K562 (cell line): ENCODE results near the gene AGPAT2. TPM values are rescaled to one million over a fixed set of nuclear protein-coding genes. Genes with fewer than 3 reads are reported as not detected.

ENCODE experiments used
- ATAC-seq: fragments of 200-7000 bp; cut with Tn5 transposase; 3 replicates; pipeline ENCODE4 v1.9.1; 2020; ENCODE audit warnings: moderate library complexity
- BruUV-seq: library from RNA; stranded (reverse); fragments of 400-500 nt; replicated peaks from 2 replicates; lab custom pipeline; 2021; lab: Mats Ljungman, UMichigan
- CTCF ChIA-PET: fragments of 300-600 bp; formaldehyde crosslinking; extraction: SDS; loops from one replicate; lab custom pipeline; 2021; ENCODE audit warnings: low intra/inter-chr PET ratio; lab: Yijun Ruan, JAX
- POLR2A ChIA-PET: fragments of 300-600, 350-650 bp; sonication (Branson Sonifier 250); formaldehyde crosslinking; extraction: SDS; loops from one replicate; lab custom pipeline; 2021; ENCODE audit warnings: antibody characterized with exemption, inconsistent platforms; lab: Yijun Ruan, JAX
- DNase-seq, 4 experiments: peaks; one replicate each; pipeline versions ENCODE4 v3.0.0 to v3.0.0-alpha.2; 2011 to 2018; ENCODE audit warnings: low spot score in 3 of 4, mixed read lengths in 3 of 4; ENCODE audit errors: extremely low read depth in 1 of 4
- FAIRE-seq: peaks from 2 replicates; lab custom pipeline; 2011; peaks lifted over from hg19 to GRCh38; lab: Jason Lieb, UNC
- H2AFZ ChIP-seq: 2 replicates; pipeline ENCODE4 v1.6.0; 2011; ENCODE audit warnings: low read depth, low read length, control low read depth, inconsistent platforms
- H3K27ac ChIP-seq: fragments of 200-600 bp; 3 replicates; pipeline ENCODE4 v1.8.0; 2011; ENCODE audit warnings: low read depth, mild to moderate bottlenecking, control low read depth, inconsistent platforms, low read length, moderate library complexity, mixed read lengths; ENCODE audit errors: extremely low read depth
- H3K27me3 ChIP-seq, 2 experiments: fragments of 300-600 bp in 1 of 2; 2 replicates in 1 of 2; 3 replicates in 1 of 2; pipeline versions ENCODE4 v1.6.0 to v1.8.0; 2011; ENCODE audit warnings: inconsistent platforms in 2 of 2, low read length in 2 of 2, mild to moderate bottlenecking in 1 of 2, mixed read lengths in 1 of 2, moderate library complexity in 1 of 2; ENCODE audit not compliant: control insufficient read depth in 2 of 2, insufficient read depth in 2 of 2
- H3K36me3 ChIP-seq: fragments of 300-600 bp; 3 replicates; pipeline ENCODE4 v1.8.0; 2011; ENCODE audit warnings: mild to moderate bottlenecking, low read length, inconsistent platforms; ENCODE audit not compliant: control insufficient read depth, insufficient read depth
- H3K4me1 ChIP-seq, 2 experiments: fragments of 200-600 bp in 1 of 2; replicated peaks in 1 of 2; 2 replicates in 1 of 2; 3 replicates in 1 of 2; pipeline versions ENCODE4 v1.5.1 to v1.8.0; 2011; ENCODE audit warnings: inconsistent platforms in 2 of 2, low read length in 2 of 2, mild to moderate bottlenecking in 1 of 2, mixed read lengths in 1 of 2, moderate library complexity in 1 of 2; ENCODE audit not compliant: control insufficient read depth in 2 of 2, insufficient read depth in 2 of 2
- H3K4me2 ChIP-seq: 2 replicates; pipeline ENCODE4 v1.6.1; 2011; ENCODE audit warnings: low read length, control low read depth, inconsistent platforms, mixed read lengths; ENCODE audit not compliant: insufficient read depth
- H3K4me3 ChIP-seq: fragments of 200-600 bp; sonication (generic), shearing (Covaris generic); 2 replicates; pipeline ENCODE4 v1.5.1; 2016; ENCODE audit warnings: control low read depth, inconsistent platforms
- H3K79me2 ChIP-seq: fragments of 200-600 bp; 3 replicates; pipeline ENCODE4 v1.8.0; 2011; ENCODE audit warnings: low read length, inconsistent platforms; ENCODE audit not compliant: control insufficient read depth, insufficient read depth
- H3K9ac ChIP-seq, 2 experiments: 2 replicates each; pipeline versions ENCODE4 v1.6.0 to v1.6.1; 2011; ENCODE audit warnings: low read depth in 2 of 2, low read length in 2 of 2, control low read depth in 1 of 2, inconsistent platforms in 1 of 2, mild to moderate bottlenecking in 1 of 2, mixed read lengths in 1 of 2; ENCODE audit not compliant: insufficient read depth in 1 of 2
- H3K9me1 ChIP-seq: one replicate; pipeline ENCODE4 v1.6.0; 2011; ENCODE audit warnings: inconsistent platforms, mild to moderate bottlenecking, low read length, moderate library complexity; ENCODE audit not compliant: control insufficient read depth, insufficient read depth
- H3K9me3 ChIP-seq: replicated peaks from 2 replicates; pipeline ENCODE4 v1.5.1; 2011; ENCODE audit warnings: low read depth, low read length, inconsistent platforms; ENCODE audit not compliant: control insufficient read depth, insufficient read depth
- H4K20me1 ChIP-seq: replicated peaks from 2 replicates; pipeline ENCODE4 v1.6.1; 2011; ENCODE audit warnings: low read length, inconsistent platforms, mixed read lengths; ENCODE audit not compliant: control insufficient read depth, insufficient read depth
- BDP1 ChIP-seq: IDR thresholded peaks from 3 replicates; pipeline ENCODE4 v1.6.1; 2011; ENCODE audit not compliant: insufficient read length, insufficient read depth
- GTF2E2 ChIP-seq: fragments of 200-800 bp; sonication (Bioruptor generic); IDR thresholded peaks from 2 replicates; pipeline ENCODE4 v1.6.1; 2016; ENCODE audit warnings: missing genetic modification characterization, missing compliant biosample characterization
- PPARD ChIP-seq: fragments of 250-450 bp; sonication (Bioruptor Pico); IDR thresholded peaks from 2 replicates; pipeline ENCODE4 v1.8.0; 2022; ENCODE audit warnings: inconsistent platforms, mild to moderate bottlenecking, moderate library complexity
- ZNF436 ChIP-seq: fragments of 250-450, 450-650 bp; sonication (Bioruptor Pico); formaldehyde crosslinking; IDR thresholded peaks from 2 replicates; pipeline ENCODE4 v1.7.0; 2020; ENCODE audit warnings: mild to moderate bottlenecking
- ZNF668 ChIP-seq: fragments of 250-450 bp; sonication (Bioruptor Pico); IDR thresholded peaks from 2 replicates; pipeline ENCODE4 v1.8.0; 2022; ENCODE audit warnings: mild to moderate bottlenecking, inconsistent platforms
- WGBS: fragments of 100-300 bp; shearing (Covaris generic); methylation state at CpG from one replicate; pipeline ENCODE4 v1.1.6; 2016; ENCODE audit warnings: low coverage, mixed read lengths; ENCODE audit not compliant: insufficient coverage; ENCODE audit errors: missing lambda C conversion rate; 5-methylcytosine and 5-hydroxymethylcytosine counted together
- in situ Hi-C: fragments of 300-500 bp; cut with MboI; formaldehyde crosslinking; loops from 4 replicates; pipeline ENCODE4 v1.15.0; 2018; ENCODE audit warnings: inconsistent platforms, mixed read lengths
- intact Hi-C: fragments of 100-400 bp; cut with micrococcal nuclease; formaldehyde crosslinking; loops from 2 replicates; pipeline ENCODE4 v1.14.2; 2022
- polyA plus RNA-seq, 8 experiments: library from polyadenylated mRNA; depleted of rRNA in 4 of 8; stranded (reverse) in 5 of 8; unstranded in 3 of 8; fragments of >200 nt; fragmentation: Nextera tagmentation in 2 of 8; fragmentation: Illumina TruSeq in 1 of 8; extraction: Ambion mirVana in 2 of 8; extraction: Trizol in 1 of 8; gene quantifications; 2 replicates each; pipeline versions ENCODE4 v1.2.1 to v1.2.3, GENCODE V29; 2011 to 2014; ENCODE audit warnings: inconsistent platforms in 1 of 8, missing spikeins in 1 of 8
- total RNA-seq, 7 experiments: library from RNA; depleted of rRNA in 6 of 7; stranded (reverse); fragments of >200 nt in 6 of 7; fragmentation: Illumina TruSeq in 2 of 7; extraction: Trizol in 2 of 7; gene quantifications; 2 replicates each; pipeline versions ENCODE4 v1.2.1 to v1.2.3, GENCODE V29; 2011 to 2021; ENCODE audit warnings: low replicate concordance in 1 of 7

AGPAT2 gene
- total and polyA plus RNA-seq, 9 of the 15 experiments (the other 6 are each of a cell fraction or from before 2014, with no cell fraction given), result 0.13 to 54.5 (median 23.9) TPM

- Histone ChIP-seq H2AFZ (no peak overlapping the region), H3K27ac (no peak overlapping the region), H3K4me1 (peaks cover 38 to 59% of the 10 kb centered on the region in 2 experiments), H4K20me1 (no peaks in the 10 kb centered on the region), H3K9me1 (no peaks in the 10 kb centered on the region), H3K4me2 (no peak overlapping the region), H3K36me3 (no peaks in the 10 kb centered on the region), H3K4me3 (no peak overlapping the region), H3K9ac (no peak overlapping the region), H3K9me3 (no peaks in the 10 kb centered on the region)
- 68% methylated on average over 7 of the region's 7 CpGs for whole genome bisulfite sequencing
- DNase-seq (no peak), FAIRE-seq (no peak)
- POLR2A ChIA-PET, result no interaction called here
- in situ Hi-C loops (loop anchor here (25.0 kb wide), 1 partner anchor 305 kb away; the partner anchor contains the start of gene GPSM1), intact Hi-C loops (no loop called here)
- no peak for TF ChIP-seq GTF2E2 (tag)
- TF ChIP-seq ZNF436 (CRISPR knock-in tag), result no peak
- no peak for TF ChIP-seq PPARD (CRISPR knock-in tag)
- TF ChIP-seq ZNF668 (CRISPR knock-in tag), result no peak
- no peak for TF ChIP-seq BDP1
- TF ChIP-seq, all 486 proteins: peak for 0
- BruUV-seq, result no TSS peak
- Histone ChIP-seq H3K79me2 (peaks cover 31% of the 10 kb centered on the region), H3K27me3 (no peaks in the 10 kb centered on the region)
- CTCF ChIA-PET, result no interaction called here
- ATAC-seq, result no peak
Measured at GRCh38 chr9:136642439-136642921, 44.8 kb downstream of the AGPAT2 start.
